HEK293 (cell line): ENCODE measurements around the gene GPR35.

Source experiments
- CTCF ChIA-PET: fragments of 350-600 bp; formaldehyde crosslinking; extraction: SDS; loops from one replicate; lab custom pipeline; 2021; ENCODE audit warnings: antibody characterized with exemption; lab: Yijun Ruan, JAX
- POLR2A ChIA-PET: fragments of 300-600 bp; formaldehyde crosslinking; extraction: SDS; loops from one replicate; lab custom pipeline; 2020; ENCODE audit warnings: antibody characterized with exemption, inconsistent platforms; lab: Yijun Ruan, JAX
- H3K27ac ChIP-seq: fragments of 200-500 bp; sonication (Bioruptor generic); 2 replicates; pipeline ENCODE4 v1.5.1; 2014; ENCODE audit warnings: low read depth, low read length, control low read depth, inconsistent platforms; ENCODE audit errors: extremely low read depth
- H3K36me3 ChIP-seq, 2 experiments: fragments of 200-500 bp in 1 of 2; sonication (Bioruptor generic) in 1 of 2; 1 replicate in 1 of 2; 2 replicates in 1 of 2; pipeline ENCODE4 v1.5.1; 2014 to 2017; ENCODE audit warnings: inconsistent platforms in 2 of 2, low read length in 2 of 2; ENCODE audit not compliant: control insufficient read depth in 2 of 2, insufficient read depth in 1 of 2
- H3K4me1 ChIP-seq: fragments of 200-500 bp; sonication (Bioruptor generic); 2 replicates; pipeline ENCODE4 v1.5.1; 2014; ENCODE audit warnings: mild to moderate bottlenecking, low read length, inconsistent platforms; ENCODE audit not compliant: control insufficient read depth, insufficient read depth
- H3K4me3 ChIP-seq: 2 replicates; pipeline ENCODE4 v1.5.1; 2011; ENCODE audit warnings: low read depth, mild to moderate bottlenecking, control low read depth, low read length, moderate library complexity
- H3K9me3 ChIP-seq: fragments of 200-500 bp; sonication (Bioruptor generic); 2 replicates; pipeline ENCODE4 v1.5.1; 2014; ENCODE audit warnings: low read depth, low read length, inconsistent platforms; ENCODE audit not compliant: control insufficient read depth, insufficient read depth
- KLF1 ChIP-seq: fragments of 450-650 bp; formaldehyde crosslinking; IDR thresholded peaks from 2 replicates; pipeline ENCODE4 v1.5.1; 2016; ENCODE audit warnings: missing biosample characterization, missing genetic modification characterization
- ZIC2 ChIP-seq: fragments of 450-650 bp; formaldehyde crosslinking; IDR thresholded peaks from 2 replicates; pipeline ENCODE4 v1.5.1; 2016; ENCODE audit warnings: missing biosample characterization, missing genetic modification characterization
- ZNF138 ChIP-seq: fragments of 450-650 bp; formaldehyde crosslinking; IDR thresholded peaks from 2 replicates; pipeline ENCODE4 v1.5.1; 2016; ENCODE audit warnings: missing biosample characterization, missing genetic modification characterization, borderline replicate concordance
- ZNF16 ChIP-seq: fragments of 450-650 bp; formaldehyde crosslinking; IDR thresholded peaks from 2 replicates; pipeline ENCODE4 v1.5.1; 2016; ENCODE audit warnings: low read depth, missing biosample characterization, missing genetic modification characterization
- ZNF175 ChIP-seq: fragments of 450-650 bp; formaldehyde crosslinking; IDR thresholded peaks from 2 replicates; pipeline ENCODE4 v1.5.1; 2016; ENCODE audit warnings: missing biosample characterization, missing genetic modification characterization
- ZNF341 ChIP-seq: fragments of 450-650 bp; formaldehyde crosslinking; IDR thresholded peaks from 2 replicates; pipeline ENCODE4; 2016; ENCODE audit warnings: low read depth, missing biosample characterization, missing genetic modification characterization
- ZNF549 ChIP-seq: fragments of 450-650 bp; IDR thresholded peaks from 2 replicates; pipeline ENCODE4 v1.5.1; 2018; ENCODE audit warnings: missing biosample characterization, missing genetic modification characterization, mild to moderate bottlenecking, inconsistent platforms, moderate library complexity
- ZNF585B ChIP-seq: fragments of 450-650 bp; formaldehyde crosslinking; IDR thresholded peaks from 2 replicates; pipeline ENCODE4 v1.5.1; 2016; ENCODE audit warnings: missing biosample characterization, missing genetic modification characterization
- ZNF654 ChIP-seq: fragments of 450-650 bp; formaldehyde crosslinking; IDR thresholded peaks from 2 replicates; pipeline ENCODE4 v1.5.1; 2016; ENCODE audit warnings: low read depth, missing biosample characterization, missing genetic modification characterization
- ZNF837 ChIP-seq: fragments of 450-650 bp; formaldehyde crosslinking; IDR thresholded peaks from 2 replicates; pipeline ENCODE4 v1.5.1; 2016; ENCODE audit warnings: missing biosample characterization, missing genetic modification characterization
- TF ChIP-seq, protein P1 (sequence below): fragments of 450-650 bp; formaldehyde crosslinking; IDR thresholded peaks from 2 replicates; pipeline ENCODE4 v1.5.1; 2016; ENCODE audit warnings: missing biosample characterization, missing genetic modification characterization
- TF ChIP-seq, protein P2 (sequence below): fragments of 450-650 bp; formaldehyde crosslinking; IDR thresholded peaks from 2 replicates; pipeline ENCODE4 v1.5.1; 2016; ENCODE audit warnings: missing biosample characterization, missing genetic modification characterization
- TF ChIP-seq, protein P3 (sequence below): fragments of 450-650 bp; formaldehyde crosslinking; IDR thresholded peaks from 2 replicates; pipeline ENCODE4 v1.5.1; 2016; ENCODE audit warnings: missing biosample characterization, missing genetic modification characterization
- TF ChIP-seq, protein P4 (sequence below): fragments of 450-650 bp; formaldehyde crosslinking; IDR thresholded peaks from 2 replicates; pipeline ENCODE4 v1.5.1; 2016; ENCODE audit warnings: missing biosample characterization, missing genetic modification characterization
- TF ChIP-seq, protein P5 (sequence below): fragments of 450-650 bp; formaldehyde crosslinking; IDR thresholded peaks from 2 replicates; pipeline ENCODE4 v1.5.1; 2016; ENCODE audit warnings: missing biosample characterization, missing genetic modification characterization

The GPR35 gene

DNA sequence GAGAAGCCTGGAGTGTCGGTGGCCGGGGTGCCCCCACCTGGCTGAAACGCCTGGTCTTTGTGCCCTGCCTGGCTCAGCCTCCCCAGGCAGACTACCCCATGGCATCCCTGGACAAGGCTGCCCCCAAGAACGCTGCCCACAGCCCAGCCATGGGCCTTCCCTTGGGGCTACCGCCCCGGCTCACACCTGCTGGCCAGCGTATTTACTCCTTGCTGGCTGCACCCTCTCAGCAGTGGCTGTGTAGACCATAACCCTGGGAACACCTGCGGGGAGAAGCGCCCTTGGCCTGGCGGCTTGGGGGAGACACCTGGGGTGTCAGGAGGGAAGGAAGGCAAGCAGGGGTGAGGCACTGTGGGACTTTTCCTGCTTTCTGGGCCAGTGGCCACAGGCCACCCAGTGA lies 21.4 kb upstream of the GPR35 start:
- ChIA-PET CTCF (interaction anchor here (0.7 to 1.4 kb wide), 4 partner anchors 10 to 107 kb away, joined by 3 to 4 read pairs (median 3); no protein-coding TSS in a partner anchor), POLR2A (interaction anchor here (0.7 to 1.1 kb wide), 2 partner anchors 18 to 38 kb away, joined by 3 to 6 read pairs; partner anchors contain the start of gene CAPN10)
- Histone ChIP-seq H3K9me3 (no peaks in the 10 kb centered on the region), H3K36me3 (peaks cover 0 to 19% of the 10 kb centered on the region in 2 experiments; a peak in 2 of 3 replicates), H3K27ac (no peak overlapping the region), H3K4me1 (no peaks in the 10 kb centered on the region; the same call in 1 of the 2 replicates)
- peak; percentile 33; the same call in 1 of the 2 replicates for TF ChIP-seq ZIC2 (tag by site-specific recombination)
- TF ChIP-seq KLF1 = no peak
- TF ChIP-seq, all 188 proteins: peak for 1
- no peak overlapping the region for H3K4me3 ChIP-seq

DNA sequence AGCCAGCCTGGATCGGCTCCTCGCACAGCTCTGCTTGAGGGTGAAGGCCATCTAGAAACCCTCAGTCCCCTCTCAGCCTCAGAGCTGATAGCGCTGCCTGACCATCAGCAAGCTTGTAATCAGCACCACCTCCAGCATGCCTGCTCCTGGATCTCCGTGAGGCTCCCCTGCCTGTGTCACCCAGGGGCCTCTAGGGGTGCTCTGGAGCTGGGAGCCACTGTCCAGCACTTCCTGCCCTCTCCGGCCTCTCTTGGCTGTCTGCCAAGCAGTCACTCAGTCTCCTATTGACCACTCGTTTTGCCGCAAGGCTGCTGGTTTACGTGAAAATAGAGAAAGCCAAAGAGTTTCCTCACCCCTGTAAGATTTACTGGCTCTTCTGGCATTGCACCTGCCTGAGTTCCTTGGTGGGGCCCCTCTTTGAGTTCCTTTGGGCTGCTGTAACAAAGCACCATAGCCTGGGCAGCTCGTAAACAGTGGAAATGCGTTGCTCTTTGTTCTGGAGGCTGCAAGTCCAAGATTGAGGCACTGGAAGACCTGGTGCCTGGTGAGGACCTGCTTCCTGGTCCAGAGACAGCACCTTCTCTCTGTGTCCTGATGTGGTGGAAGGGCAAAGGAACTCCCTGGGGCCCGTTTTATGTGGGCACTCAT lies 20.9 kb upstream of the GPR35 start:
- H3K9me3 ChIP-seq = no peaks in the 10 kb centered on the region
- H3K36me3 ChIP-seq = peaks cover 0 to 13% of the 10 kb centered on the region in 2 experiments; a peak in 2 of 3 replicates
- no peaks in the 10 kb centered on the region; the same call in 1 of the 2 replicates for H3K4me1 ChIP-seq
- no peak overlapping the region for H3K4me3 ChIP-seq
- ChIA-PET POLR2A (interaction anchor here (0.7 to 1.1 kb wide), 2 partner anchors 18 to 38 kb away, joined by 3 to 6 read pairs; partner anchors contain the start of gene CAPN10), CTCF (interaction anchor here (0.6 to 1.4 kb wide), 7 partner anchors 10 to 107 kb away, joined by 3 to 4 read pairs (median 3); partner anchors contain the start of gene CAPN10)
- TF ChIP-seq ZNF341 (tag by site-specific recombination) = 0 out of 2 replicates have a peak, but pooled peaks have one; percentile 7
- TF ChIP-seq ZNF585B (tag by site-specific recombination) = no peak
- TF ChIP-seq, protein P1, sequence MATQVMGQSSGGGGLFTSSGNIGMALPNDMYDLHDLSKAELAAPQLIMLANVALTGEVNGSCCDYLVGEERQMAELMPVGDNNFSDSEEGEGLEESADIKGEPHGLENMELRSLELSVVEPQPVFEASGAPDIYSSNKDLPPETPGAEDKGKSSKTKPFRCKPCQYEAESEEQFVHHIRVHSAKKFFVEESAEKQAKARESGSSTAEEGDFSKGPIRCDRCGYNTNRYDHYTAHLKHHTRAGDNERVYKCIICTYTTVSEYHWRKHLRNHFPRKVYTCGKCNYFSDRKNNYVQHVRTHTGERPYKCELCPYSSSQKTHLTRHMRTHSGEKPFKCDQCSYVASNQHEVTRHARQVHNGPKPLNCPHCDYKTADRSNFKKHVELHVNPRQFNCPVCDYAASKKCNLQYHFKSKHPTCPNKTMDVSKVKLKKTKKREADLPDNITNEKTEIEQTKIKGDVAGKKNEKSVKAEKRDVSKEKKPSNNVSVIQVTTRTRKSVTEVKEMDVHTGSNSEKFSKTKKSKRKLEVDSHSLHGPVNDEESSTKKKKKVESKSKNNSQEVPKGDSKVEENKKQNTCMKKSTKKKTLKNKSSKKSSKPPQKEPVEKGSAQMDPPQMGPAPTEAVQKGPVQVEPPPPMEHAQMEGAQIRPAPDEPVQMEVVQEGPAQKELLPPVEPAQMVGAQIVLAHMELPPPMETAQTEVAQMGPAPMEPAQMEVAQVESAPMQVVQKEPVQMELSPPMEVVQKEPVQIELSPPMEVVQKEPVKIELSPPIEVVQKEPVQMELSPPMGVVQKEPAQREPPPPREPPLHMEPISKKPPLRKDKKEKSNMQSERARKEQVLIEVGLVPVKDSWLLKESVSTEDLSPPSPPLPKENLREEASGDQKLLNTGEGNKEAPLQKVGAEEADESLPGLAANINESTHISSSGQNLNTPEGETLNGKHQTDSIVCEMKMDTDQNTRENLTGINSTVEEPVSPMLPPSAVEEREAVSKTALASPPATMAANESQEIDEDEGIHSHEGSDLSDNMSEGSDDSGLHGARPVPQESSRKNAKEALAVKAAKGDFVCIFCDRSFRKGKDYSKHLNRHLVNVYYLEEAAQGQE (tag by site-specific recombination) = peak; percentile 92
- TF ChIP-seq, protein P2, sequence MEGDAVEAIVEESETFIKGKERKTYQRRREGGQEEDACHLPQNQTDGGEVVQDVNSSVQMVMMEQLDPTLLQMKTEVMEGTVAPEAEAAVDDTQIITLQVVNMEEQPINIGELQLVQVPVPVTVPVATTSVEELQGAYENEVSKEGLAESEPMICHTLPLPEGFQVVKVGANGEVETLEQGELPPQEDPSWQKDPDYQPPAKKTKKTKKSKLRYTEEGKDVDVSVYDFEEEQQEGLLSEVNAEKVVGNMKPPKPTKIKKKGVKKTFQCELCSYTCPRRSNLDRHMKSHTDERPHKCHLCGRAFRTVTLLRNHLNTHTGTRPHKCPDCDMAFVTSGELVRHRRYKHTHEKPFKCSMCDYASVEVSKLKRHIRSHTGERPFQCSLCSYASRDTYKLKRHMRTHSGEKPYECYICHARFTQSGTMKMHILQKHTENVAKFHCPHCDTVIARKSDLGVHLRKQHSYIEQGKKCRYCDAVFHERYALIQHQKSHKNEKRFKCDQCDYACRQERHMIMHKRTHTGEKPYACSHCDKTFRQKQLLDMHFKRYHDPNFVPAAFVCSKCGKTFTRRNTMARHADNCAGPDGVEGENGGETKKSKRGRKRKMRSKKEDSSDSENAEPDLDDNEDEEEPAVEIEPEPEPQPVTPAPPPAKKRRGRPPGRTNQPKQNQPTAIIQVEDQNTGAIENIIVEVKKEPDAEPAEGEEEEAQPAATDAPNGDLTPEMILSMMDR (tag by site-specific recombination) = peak; percentile 51; the same call in 1 of the 2 replicates
- no peak overlapping the region for H3K27ac ChIP-seq

DNA sequence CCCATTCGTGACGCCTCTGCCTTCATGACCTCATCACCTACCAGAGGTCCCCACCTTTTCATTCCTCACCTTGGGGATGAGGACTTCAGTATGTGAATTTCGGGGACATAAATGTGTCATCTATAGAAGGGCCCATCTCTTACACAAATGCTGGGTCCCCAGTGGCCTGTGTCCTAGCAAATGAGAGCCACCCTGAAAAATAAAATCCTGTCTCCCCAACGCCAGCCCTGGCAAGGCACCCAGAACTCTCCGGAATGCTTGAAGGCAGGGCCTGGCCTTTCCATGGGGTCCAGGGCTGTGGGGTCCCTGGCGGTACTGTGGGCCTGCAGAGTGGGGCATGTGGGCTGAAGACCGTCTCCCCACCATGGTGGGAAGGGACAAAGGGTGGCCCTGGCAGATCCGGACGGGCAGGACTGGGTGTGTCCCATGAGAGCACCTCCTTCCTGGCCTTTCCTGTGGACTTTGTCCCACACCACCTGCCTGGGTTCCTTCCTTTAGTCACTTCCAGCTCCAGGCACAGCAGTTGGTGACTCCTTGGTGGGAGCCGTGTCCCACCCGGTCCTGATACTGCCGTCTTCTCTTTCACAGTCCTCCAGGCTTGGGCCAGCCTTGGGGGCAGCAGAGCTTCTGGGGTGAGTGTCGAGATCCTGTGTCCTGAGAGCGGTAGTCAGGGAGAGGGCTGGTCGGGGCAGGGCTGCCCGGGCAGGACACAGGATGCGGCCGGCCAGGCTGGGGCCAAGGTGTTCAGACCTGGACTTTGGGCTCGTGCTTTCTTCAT lies 20.2 kb upstream of the GPR35 start:
- Histone ChIP-seq H3K9me3 (no peaks in the 10 kb centered on the region), H3K4me3 (no peak overlapping the region)
- TF ChIP-seq ZNF549 (tag by site-specific recombination) (no peak), ZNF654 (no peak), ZNF16 (tag by site-specific recombination) (no peak), ZNF175 (tag by site-specific recombination) (no peak), ZNF837 (no peak), ZNF138 (tag by site-specific recombination) (no peak)
- TF ChIP-seq, protein P3, sequence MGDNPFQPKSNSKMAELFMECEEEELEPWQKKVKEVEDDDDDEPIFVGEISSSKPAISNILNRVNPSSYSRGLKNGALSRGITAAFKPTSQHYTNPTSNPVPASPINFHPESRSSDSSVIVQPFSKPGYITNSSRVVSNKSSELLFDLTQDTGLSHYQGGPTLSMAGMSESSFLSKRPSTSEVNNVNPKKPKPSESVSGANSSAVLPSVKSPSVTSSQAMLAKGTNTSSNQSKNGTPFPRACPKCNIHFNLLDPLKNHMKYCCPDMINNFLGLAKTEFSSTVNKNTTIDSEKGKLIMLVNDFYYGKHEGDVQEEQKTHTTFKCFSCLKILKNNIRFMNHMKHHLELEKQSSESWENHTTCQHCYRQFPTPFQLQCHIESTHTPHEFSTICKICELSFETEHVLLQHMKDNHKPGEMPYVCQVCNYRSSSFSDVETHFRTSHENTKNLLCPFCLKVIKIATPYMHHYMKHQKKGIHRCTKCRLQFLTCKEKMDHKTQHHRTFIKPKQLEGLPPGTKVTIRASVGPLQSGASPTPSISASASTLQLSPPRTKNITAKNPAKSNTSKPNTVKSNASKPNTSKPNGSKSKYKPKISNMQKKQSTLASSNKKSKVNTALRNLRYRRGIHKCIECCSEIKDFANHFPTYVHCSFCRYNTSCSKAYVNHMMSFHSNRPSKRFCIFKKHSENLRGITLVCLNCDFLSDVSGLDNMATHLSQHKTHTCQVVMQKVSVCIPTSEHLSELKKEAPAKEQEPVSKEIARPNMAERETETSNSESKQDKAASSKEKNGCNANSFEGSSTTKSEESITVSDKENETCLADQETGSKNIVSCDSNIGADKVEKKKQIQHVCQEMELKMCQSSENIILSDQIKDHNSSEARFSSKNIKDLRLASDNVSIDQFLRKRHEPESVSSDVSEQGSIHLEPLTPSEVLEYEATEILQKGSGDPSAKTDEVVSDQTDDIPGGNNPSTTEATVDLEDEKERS (tag by site-specific recombination) = no peak
- TF ChIP-seq, protein P4, sequence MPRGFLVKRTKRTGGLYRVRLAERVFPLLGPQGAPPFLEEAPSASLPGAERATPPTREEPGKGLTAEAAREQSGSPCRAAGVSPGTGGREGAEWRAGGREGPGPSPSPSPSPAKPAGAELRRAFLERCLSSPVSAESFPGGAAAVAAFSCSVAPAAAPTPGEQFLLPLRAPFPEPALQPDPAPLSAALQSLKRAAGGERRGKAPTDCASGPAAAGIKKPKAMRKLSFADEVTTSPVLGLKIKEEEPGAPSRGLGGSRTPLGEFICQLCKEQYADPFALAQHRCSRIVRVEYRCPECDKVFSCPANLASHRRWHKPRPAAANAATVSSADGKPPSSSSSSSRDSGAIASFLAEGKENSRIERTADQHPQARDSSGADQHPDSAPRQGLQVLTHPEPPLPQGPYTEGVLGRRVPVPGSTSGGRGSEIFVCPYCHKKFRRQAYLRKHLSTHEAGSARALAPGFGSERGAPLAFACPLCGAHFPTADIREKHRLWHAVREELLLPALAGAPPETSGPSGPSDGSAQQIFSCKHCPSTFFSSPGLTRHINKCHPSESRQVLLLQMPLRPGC (tag by site-specific recombination) = no peak
- TF ChIP-seq, protein P5, sequence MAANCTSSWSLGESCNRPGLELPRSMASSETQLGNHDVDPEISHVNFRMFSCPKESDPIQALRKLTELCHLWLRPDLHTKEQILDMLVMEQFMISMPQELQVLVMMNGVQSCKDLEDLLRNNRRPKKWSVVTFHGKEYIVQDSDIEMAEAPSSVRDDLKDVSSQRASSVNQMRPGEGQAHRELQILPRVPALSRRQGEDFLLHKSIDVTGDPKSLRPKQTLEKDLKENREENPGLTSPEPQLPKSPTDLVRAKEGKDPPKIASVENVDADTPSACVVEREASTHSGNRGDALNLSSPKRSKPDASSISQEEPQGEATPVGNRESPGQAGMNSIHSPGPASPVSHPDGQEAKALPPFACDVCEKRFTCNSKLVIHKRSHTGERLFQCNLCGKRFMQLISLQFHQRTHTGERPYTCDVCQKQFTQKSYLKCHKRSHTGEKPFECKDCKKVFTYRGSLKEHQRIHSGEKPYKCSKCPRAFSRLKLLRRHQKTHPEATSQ (tag by site-specific recombination) = no peak

More for the DNA sequence above, 20.2 kb upstream of the GPR35 start:
- Histone ChIP-seq H3K36me3 (peaks cover 0 to 6% of the 10 kb centered on the region in 2 experiments; a peak in 1 of 3 replicates), H3K27ac (no peak overlapping the region), H3K4me1 (no peaks in the 10 kb centered on the region; the same call in 1 of the 2 replicates)
- ChIA-PET CTCF (interaction anchor here (0.6 to 0.8 kb wide), 4 partner anchors 18 to 451 kb away, joined by 3 to 7 read pairs (median 4); partner anchors contain the start of gene CAPN10), POLR2A (interaction anchor here (1.1 kb wide), 1 partner anchor 19 kb away, joined by 6 read pairs; the partner anchor contains the start of gene CAPN10)
